ENCODE data around the gene OR6A2.

OR6A2 gene

GRCh38 chr11:6755953-6756347 is 43.5 kb downstream of the OR6A2 start:
- DNase-seq (ENCODE audit: low read depth in 2 of 2): no peak

- no peak for DNase-seq (ENCODE audit: low read depth in 2 of 2)
These were observed 44.1 kb downstream of the OR6A2 start for GRCh38 chr11:6755303-6755952.

GRCh38 chr11:6747097-6747668 is 52.3 kb downstream of the OR6A2 start:
- no peak for DNase-seq (ENCODE audit: low read depth in 2 of 2)

- DNase-seq (ENCODE audit: low read depth in 2 of 2): no peak
These were observed 52.9 kb downstream of the OR6A2 start for GRCh38 chr11:6746626-6747025.

- DNase-seq (ENCODE audit: low read depth in 2 of 2): no peak
These were observed 53.3 kb downstream of the OR6A2 start for GRCh38 chr11:6746086-6746618.

- DNase-seq (ENCODE audit: low read depth in 2 of 2): no peak
These were observed 53.9 kb downstream of the OR6A2 start for GRCh38 chr11:6745465-6746015.

- DNase-seq (ENCODE audit: low read depth in 2 of 2): no peak
These were observed 54.5 kb downstream of the OR6A2 start for GRCh38 chr11:6745018-6745417.

GRCh38 chr11:6742260-6742659 is 57.2 kb downstream of the OR6A2 start:
- DNase-seq (ENCODE audit: low read depth in 2 of 2): no peak
